ENCODE data around the gene SFXN1. TPM values are rescaled to one million over a fixed set of nuclear protein-coding genes. Genes with fewer than 3 reads are reported as not detected.

SFXN1 gene
- total and polyA plus RNA-seq, 2 donors (not counting 3 experiments of a cell fraction or from before 2014, with no cell fraction given), result 61.7 to 69.3 TPM

GRCh38 chr5:175557778-175558177 is 79.4 kb downstream of the SFXN1 start:
- dilution Hi-C loops (cut with MboI; ENCODE audit: extremely low pct_ligation_motif_present, low sequenced_read_pairs) (no loop called here), intact Hi-C loops (cut with micrococcal nuclease) (no loop called here)
- no peaks in the 10 kb centered on the region for H3K4me1 ChIP-seq (ENCODE audit: control insufficient read depth, extremely low read depth, insufficient read depth, low read length)
- no peak for FAIRE-seq
- no peak overlapping the region for H3K9ac ChIP-seq (replicated peaks; ENCODE audit: extremely low read depth, insufficient read depth, low read length)
- POLR2A ChIA-PET, result no interaction called here
- no peak overlapping the region for H2AFZ ChIP-seq (ENCODE audit: low read depth, low read length)
- H3K27ac ChIP-seq (ENCODE audit: insufficient read depth, low read depth, low read length), result no peak overlapping the region
- no peak for DNase-seq (ENCODE audit: low read depth, low spot score)
- H3K9me3 ChIP-seq (replicated peaks; ENCODE audit: control insufficient read depth, insufficient read depth, low read length), result no peaks in the 10 kb centered on the region
- no peak overlapping the region for H3K4me3 ChIP-seq (replicated peaks in 1 of 3; ENCODE audit: insufficient read depth in 1 of 3, low read depth in 1 of 3, low read length in 3 of 3)
- no peak overlapping the region for H3K4me2 ChIP-seq (ENCODE audit: insufficient read depth, low read length)
- no TSS peak for BruUV-seq (replicated peaks)
- H3K27me3 ChIP-seq (ENCODE audit: control insufficient read depth in 2 of 2, insufficient read depth in 2 of 2, low read length in 2 of 2), result no peaks in the 10 kb centered on the region
- no peak for TF ChIP-seq CTCF (IDR thresholded peaks at IDR 0.05; ENCODE audit: extremely low read depth in 1 of 2, insufficient read depth in 1 of 2, low read depth in 1 of 2, low read length in 2 of 2)
- TF ChIP-seq GATA2 (IDR thresholded peaks at IDR 0.05; ENCODE audit: insufficient read depth, insufficient read length, low read depth, low read length), result no peak
- no peak for TF ChIP-seq MYC (IDR thresholded peaks at IDR 0.05; ENCODE audit: low read depth, low read length)
- TF ChIP-seq POLR2AphosphoS5 (IDR thresholded peaks at IDR 0.05; ENCODE audit: insufficient read depth, low read depth, low read length), result no peak
- TF ChIP-seq POLR2A (IDR thresholded peaks at IDR 0.05; ENCODE audit: low read depth, low read length), result no peak
- no peak for TF ChIP-seq MAX (IDR thresholded peaks at IDR 0.05; ENCODE audit: insufficient read depth, insufficient read length)
- no peak for TF ChIP-seq JUN (IDR thresholded peaks at IDR 0.05; ENCODE audit: borderline replicate concordance, insufficient read depth, insufficient read length, low read depth)
- TF ChIP-seq FOS (IDR thresholded peaks at IDR 0.05; ENCODE audit: borderline replicate concordance, insufficient read depth, low read length), result no peak
- TF ChIP-seq EZH2 (IDR thresholded peaks at IDR 0.05; ENCODE audit: borderline replicate concordance, low read depth, low read length, severe bottlenecking), result no peak
- no peaks in the 10 kb centered on the region for H3K79me2 ChIP-seq (ENCODE audit: control insufficient read depth, insufficient read depth, low read length)
- H3K9me1 ChIP-seq (replicated peaks; ENCODE audit: control insufficient read depth, extremely low read depth, insufficient read depth, low read length), result no peaks in the 10 kb centered on the region
- H3K36me3 ChIP-seq (ENCODE audit: control insufficient read depth in 2 of 2, extremely low read depth in 1 of 2, insufficient read depth in 2 of 2, low read length in 2 of 2), result no peaks in the 10 kb centered on the region
- H4K20me1 ChIP-seq (replicated peaks; ENCODE audit: control insufficient read depth, extremely low read depth, insufficient read depth, low read length), result no peaks in the 10 kb centered on the region
- CTCF ChIA-PET, result no interaction called here
